GM23338 (cell line): ENCODE measurements around the gene FERMT3. TPM values are rescaled to one million over a fixed set of nuclear protein-coding genes. Genes with fewer than 3 reads are reported as not detected.

Source experiments
- ATAC-seq: fragments of 200-7000 bp; cut with Tn5 transposase; 3 replicates; pipeline ENCODE4 v1.9.1; 2020
- DNase-seq: peaks from one replicate; pipeline ENCODE4 v3.0.0-alpha.2; 2015; ENCODE audit warnings: low spot score
- H2AFZ ChIP-seq: fragments of 200-600 bp; sonication (generic); 2 replicates; pipeline ENCODE4 v1.8.0; 2016; ENCODE audit warnings: antibody characterized with exemption, mild to moderate bottlenecking, moderate library complexity
- H3F3A ChIP-seq: fragments of 200-600 bp; sonication (generic); replicated peaks from 2 replicates; pipeline ENCODE4 v1.8.0; 2017; ENCODE audit warnings: antibody characterized with exemption, mixed run types, low read depth
- H3K27ac ChIP-seq: fragments of 200-600 bp; sonication (generic); 2 replicates; pipeline ENCODE4 v1.6.1; 2016; ENCODE audit warnings: low read depth
- H3K27me3 ChIP-seq: fragments of 200-600 bp; sonication (generic); 2 replicates; pipeline ENCODE4 v1.8.0; 2016; ENCODE audit warnings: mild to moderate bottlenecking, mixed run types, moderate library complexity; ENCODE audit not compliant: insufficient read depth
- H3K36me3 ChIP-seq: fragments of 200-600 bp; sonication (generic); 2 replicates; pipeline ENCODE4 v1.8.0; 2016; ENCODE audit warnings: mild to moderate bottlenecking; ENCODE audit not compliant: insufficient read depth
- H3K4me1 ChIP-seq: fragments of 200-600 bp; sonication (generic); 2 replicates; pipeline ENCODE4 v1.8.0; 2016; ENCODE audit warnings: mild to moderate bottlenecking, moderate library complexity; ENCODE audit not compliant: insufficient read depth
- H3K4me2 ChIP-seq: fragments of 200-600 bp; sonication (generic); 2 replicates; pipeline ENCODE4 v1.7.1; 2017; ENCODE audit warnings: mixed run types
- H3K4me3 ChIP-seq: fragments of 200-600 bp; sonication (generic); 2 replicates; pipeline ENCODE4 v1.6.1; 2016; ENCODE audit warnings: mixed run types
- H3K79me2 ChIP-seq: fragments of 200-600 bp; sonication (generic); replicated peaks from 2 replicates; pipeline ENCODE4 v1.8.0; 2017; ENCODE audit warnings: mild to moderate bottlenecking; ENCODE audit not compliant: insufficient read depth
- H3K9me2 ChIP-seq: fragments of 200-600 bp; sonication (generic); 2 replicates; pipeline ENCODE4 v1.8.0; 2017; ENCODE audit not compliant: insufficient read depth
- H4K20me1 ChIP-seq: fragments of 200-600 bp; sonication (generic); replicated peaks from 2 replicates; pipeline ENCODE4 v1.8.0; 2017; ENCODE audit warnings: mild to moderate bottlenecking; ENCODE audit not compliant: insufficient read depth
- H3K27ac Mint-ChIP-seq: 2 replicates; pipeline ENCODE4 v1.8.0; 2020; ENCODE audit warnings: inconsistent platforms, mild to moderate bottlenecking, moderate library complexity, mixed read lengths
- H3K27me3 Mint-ChIP-seq: 3 replicates; pipeline ENCODE4 v1.8.0; 2022; ENCODE audit warnings: low read depth, mild to moderate bottlenecking, moderate library complexity, mixed read lengths, inconsistent platforms; ENCODE audit not compliant: insufficient read depth, poor library complexity
- H3K36me3 Mint-ChIP-seq: 3 replicates; pipeline ENCODE4 v1.8.0; 2021; ENCODE audit warnings: low read depth, mild to moderate bottlenecking, inconsistent platforms, moderate library complexity, mixed read lengths
- H3K4me1 Mint-ChIP-seq: 3 replicates; pipeline ENCODE4 v1.8.0; 2020; ENCODE audit warnings: mild to moderate bottlenecking, inconsistent platforms, mixed read lengths
- H3K4me3 Mint-ChIP-seq: 3 replicates; pipeline ENCODE4 v1.8.0; 2021; ENCODE audit warnings: moderate library complexity, mild to moderate bottlenecking, inconsistent platforms, mixed read lengths
- H3K9me3 Mint-ChIP-seq: 3 replicates; pipeline ENCODE4 v1.8.0; 2020; ENCODE audit warnings: moderate library complexity, mild to moderate bottlenecking, inconsistent platforms, mixed read lengths
- ETS1 ChIP-seq: IDR thresholded peaks from 2 replicates; pipeline ENCODE4 v1.6.1; 2016; ENCODE audit warnings: antibody characterized with exemption
- EZH2 ChIP-seq: fragments of 200-600 bp; sonication (generic); IDR thresholded peaks from one replicate; pipeline ENCODE4 v1.8.0; 2017; ENCODE audit warnings: antibody characterized with exemption, mild to moderate bottlenecking, low read depth; ENCODE audit not compliant: unreplicated experiment
- EZH2phosphoT487 ChIP-seq: fragments of 200-600 bp; sonication (generic); IDR thresholded peaks from one replicate; pipeline ENCODE4 v1.8.1; 2018; ENCODE audit warnings: antibody characterized with exemption; ENCODE audit not compliant: unreplicated experiment
- JUNB ChIP-seq: IDR thresholded peaks from one replicate; pipeline ENCODE4 v1.6.1; 2016; ENCODE audit warnings: antibody characterized with exemption; ENCODE audit not compliant: unreplicated experiment
- NANOG ChIP-seq: IDR thresholded peaks from 2 replicates; pipeline ENCODE4 v1.6.1; 2016; ENCODE audit warnings: antibody characterized with exemption, borderline replicate concordance
- ZNF114 ChIP-seq: fragments of 250-450 bp; sonication (Bioruptor Pico); IDR thresholded peaks from 2 replicates; pipeline ENCODE4 v1.5.0; 2020; ENCODE audit warnings: mild to moderate bottlenecking, moderate library complexity
- polyA plus RNA-seq: library from polyadenylated mRNA; unstranded; fragments of >200 nt; fragmentation: Nextera tagmentation; extraction: Ambion mirVana; gene quantifications from 2 replicates; pipeline ENCODE4 v1.2.1, GENCODE V29; 2016
- total RNA-seq: library from RNA; depleted of rRNA; stranded (reverse); fragments of >200 nt; shearing (Covaris generic); gene quantifications from 2 replicates; pipeline ENCODE4 v1.2.3, GENCODE V29; 2014
- TF ChIP-seq, protein P1 (sequence below): fragments of 250-450 bp; sonication (Bioruptor Pico); IDR thresholded peaks from 2 replicates; pipeline ENCODE4 v1.5.0; 2020; ENCODE audit warnings: mild to moderate bottlenecking, moderate library complexity
- TF ChIP-seq, protein P2 (sequence below), 2 experiments: fragments of 200-600 bp in 1 of 2; sonication (generic) in 1 of 2; conservative IDR thresholded peaks; 2 replicates each; pipeline versions ENCODE4 v1.5.1 to v1.6.1; 2016 to 2017; ENCODE audit warnings: antibody characterized with exemption in 2 of 2, low read depth in 2 of 2, mild to moderate bottlenecking in 2 of 2, moderate library complexity in 1 of 2
- TF ChIP-seq, protein P3 (sequence below): IDR thresholded peaks from one replicate; pipeline ENCODE4 v1.6.1; 2018; ENCODE audit warnings: antibody characterized with exemption; ENCODE audit not compliant: unreplicated experiment

FERMT3 gene
- total and polyA plus RNA-seq, 2 experiments from 2014 or later = 1.5 to 1.6 TPM

- Mint-ChIP-seq H3K4me3 (no peak overlapping the region), H3K27ac (no peak overlapping the region), H3K4me1 (peaks cover 10% of the 10 kb centered on the region), H3K36me3 (peaks cover 48% of the 10 kb centered on the region), H3K9me3 (no peaks in the 10 kb centered on the region), H3K27me3 (peaks cover 19% of the 10 kb centered on the region)
- DNase-seq (no peak), ATAC-seq (no peak)
- H4K20me1 ChIP-seq = peaks cover 4% of the 10 kb centered on the region
- H3K4me1 ChIP-seq = no peaks in the 10 kb centered on the region
- H3K4me2 ChIP-seq = no peak overlapping the region
- peaks cover 19% of the 10 kb centered on the region for H3K79me2 ChIP-seq
- no peak for TF ChIP-seq JUNB
- no peak for TF ChIP-seq ETS1
- TF ChIP-seq, protein P1, sequence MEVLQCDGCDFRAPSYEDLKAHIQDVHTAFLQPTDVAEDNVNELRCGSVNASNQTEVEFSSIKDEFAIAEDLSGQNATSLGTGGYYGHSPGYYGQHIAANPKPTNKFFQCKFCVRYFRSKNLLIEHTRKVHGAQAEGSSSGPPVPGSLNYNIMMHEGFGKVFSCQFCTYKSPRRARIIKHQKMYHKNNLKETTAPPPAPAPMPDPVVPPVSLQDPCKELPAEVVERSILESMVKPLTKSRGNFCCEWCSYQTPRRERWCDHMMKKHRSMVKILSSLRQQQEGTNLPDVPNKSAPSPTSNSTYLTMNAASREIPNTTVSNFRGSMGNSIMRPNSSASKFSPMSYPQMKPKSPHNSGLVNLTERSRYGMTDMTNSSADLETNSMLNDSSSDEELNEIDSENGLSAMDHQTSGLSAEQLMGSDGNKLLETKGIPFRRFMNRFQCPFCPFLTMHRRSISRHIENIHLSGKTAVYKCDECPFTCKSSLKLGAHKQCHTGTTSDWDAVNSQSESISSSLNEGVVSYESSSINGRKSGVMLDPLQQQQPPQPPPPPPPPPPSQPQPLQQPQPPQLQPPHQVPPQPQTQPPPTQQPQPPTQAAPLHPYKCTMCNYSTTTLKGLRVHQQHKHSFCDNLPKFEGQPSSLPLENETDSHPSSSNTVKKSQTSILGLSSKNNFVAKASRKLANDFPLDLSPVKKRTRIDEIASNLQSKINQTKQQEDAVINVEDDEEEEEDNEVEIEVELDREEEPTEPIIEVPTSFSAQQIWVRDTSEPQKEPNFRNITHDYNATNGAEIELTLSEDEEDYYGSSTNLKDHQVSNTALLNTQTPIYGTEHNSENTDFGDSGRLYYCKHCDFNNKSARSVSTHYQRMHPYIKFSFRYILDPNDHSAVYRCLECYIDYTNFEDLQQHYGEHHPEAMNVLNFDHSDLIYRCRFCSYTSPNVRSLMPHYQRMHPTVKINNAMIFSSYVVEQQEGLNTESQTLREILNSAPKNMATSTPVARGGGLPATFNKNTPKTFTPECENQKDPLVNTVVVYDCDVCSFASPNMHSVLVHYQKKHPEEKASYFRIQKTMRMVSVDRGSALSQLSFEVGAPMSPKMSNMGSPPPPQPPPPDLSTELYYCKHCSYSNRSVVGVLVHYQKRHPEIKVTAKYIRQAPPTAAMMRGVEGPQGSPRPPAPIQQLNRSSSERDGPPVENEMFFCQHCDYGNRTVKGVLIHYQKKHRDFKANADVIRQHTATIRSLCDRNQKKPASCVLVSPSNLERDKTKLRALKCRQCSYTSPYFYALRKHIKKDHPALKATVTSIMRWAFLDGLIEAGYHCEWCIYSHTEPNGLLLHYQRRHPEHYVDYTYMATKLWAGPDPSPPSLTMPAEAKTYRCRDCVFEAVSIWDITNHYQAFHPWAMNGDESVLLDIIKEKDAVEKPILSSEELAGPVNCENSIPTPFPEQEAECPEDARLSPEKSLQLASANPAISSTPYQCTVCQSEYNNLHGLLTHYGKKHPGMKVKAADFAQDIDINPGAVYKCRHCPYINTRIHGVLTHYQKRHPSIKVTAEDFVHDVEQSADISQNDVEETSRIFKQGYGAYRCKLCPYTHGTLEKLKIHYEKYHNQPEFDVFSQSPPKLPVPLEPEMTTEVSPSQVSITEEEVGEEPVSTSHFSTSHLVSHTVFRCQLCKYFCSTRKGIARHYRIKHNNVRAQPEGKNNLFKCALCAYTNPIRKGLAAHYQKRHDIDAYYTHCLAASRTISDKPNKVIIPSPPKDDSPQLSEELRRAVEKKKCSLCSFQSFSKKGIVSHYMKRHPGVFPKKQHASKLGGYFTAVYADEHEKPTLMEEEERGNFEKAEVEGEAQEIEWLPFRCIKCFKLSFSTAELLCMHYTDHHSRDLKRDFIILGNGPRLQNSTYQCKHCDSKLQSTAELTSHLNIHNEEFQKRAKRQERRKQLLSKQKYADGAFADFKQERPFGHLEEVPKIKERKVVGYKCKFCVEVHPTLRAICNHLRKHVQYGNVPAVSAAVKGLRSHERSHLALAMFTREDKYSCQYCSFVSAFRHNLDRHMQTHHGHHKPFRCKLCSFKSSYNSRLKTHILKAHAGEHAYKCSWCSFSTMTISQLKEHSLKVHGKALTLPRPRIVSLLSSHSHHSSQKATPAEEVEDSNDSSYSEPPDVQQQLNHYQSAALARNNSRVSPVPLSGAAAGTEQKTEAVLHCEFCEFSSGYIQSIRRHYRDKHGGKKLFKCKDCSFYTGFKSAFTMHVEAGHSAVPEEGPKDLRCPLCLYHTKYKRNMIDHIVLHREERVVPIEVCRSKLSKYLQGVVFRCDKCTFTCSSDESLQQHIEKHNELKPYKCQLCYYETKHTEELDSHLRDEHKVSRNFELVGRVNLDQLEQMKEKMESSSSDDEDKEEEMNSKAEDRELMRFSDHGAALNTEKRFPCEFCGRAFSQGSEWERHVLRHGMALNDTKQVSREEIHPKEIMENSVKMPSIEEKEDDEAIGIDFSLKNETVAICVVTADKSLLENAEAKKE (CRISPR knock-in tag) = no peak
- TF ChIP-seq, protein P2, sequence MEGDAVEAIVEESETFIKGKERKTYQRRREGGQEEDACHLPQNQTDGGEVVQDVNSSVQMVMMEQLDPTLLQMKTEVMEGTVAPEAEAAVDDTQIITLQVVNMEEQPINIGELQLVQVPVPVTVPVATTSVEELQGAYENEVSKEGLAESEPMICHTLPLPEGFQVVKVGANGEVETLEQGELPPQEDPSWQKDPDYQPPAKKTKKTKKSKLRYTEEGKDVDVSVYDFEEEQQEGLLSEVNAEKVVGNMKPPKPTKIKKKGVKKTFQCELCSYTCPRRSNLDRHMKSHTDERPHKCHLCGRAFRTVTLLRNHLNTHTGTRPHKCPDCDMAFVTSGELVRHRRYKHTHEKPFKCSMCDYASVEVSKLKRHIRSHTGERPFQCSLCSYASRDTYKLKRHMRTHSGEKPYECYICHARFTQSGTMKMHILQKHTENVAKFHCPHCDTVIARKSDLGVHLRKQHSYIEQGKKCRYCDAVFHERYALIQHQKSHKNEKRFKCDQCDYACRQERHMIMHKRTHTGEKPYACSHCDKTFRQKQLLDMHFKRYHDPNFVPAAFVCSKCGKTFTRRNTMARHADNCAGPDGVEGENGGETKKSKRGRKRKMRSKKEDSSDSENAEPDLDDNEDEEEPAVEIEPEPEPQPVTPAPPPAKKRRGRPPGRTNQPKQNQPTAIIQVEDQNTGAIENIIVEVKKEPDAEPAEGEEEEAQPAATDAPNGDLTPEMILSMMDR (conservative IDR thresholded peaks at IDR 0.05; ENCODE audit: low read depth in 2 of 2) = no peak
- no peak for TF ChIP-seq NANOG
- no peak for TF ChIP-seq ZNF114 (CRISPR knock-in tag)
- no peak for TF ChIP-seq EZH2
- no peak for TF ChIP-seq EZH2phosphoT487
- TF ChIP-seq, protein P3, sequence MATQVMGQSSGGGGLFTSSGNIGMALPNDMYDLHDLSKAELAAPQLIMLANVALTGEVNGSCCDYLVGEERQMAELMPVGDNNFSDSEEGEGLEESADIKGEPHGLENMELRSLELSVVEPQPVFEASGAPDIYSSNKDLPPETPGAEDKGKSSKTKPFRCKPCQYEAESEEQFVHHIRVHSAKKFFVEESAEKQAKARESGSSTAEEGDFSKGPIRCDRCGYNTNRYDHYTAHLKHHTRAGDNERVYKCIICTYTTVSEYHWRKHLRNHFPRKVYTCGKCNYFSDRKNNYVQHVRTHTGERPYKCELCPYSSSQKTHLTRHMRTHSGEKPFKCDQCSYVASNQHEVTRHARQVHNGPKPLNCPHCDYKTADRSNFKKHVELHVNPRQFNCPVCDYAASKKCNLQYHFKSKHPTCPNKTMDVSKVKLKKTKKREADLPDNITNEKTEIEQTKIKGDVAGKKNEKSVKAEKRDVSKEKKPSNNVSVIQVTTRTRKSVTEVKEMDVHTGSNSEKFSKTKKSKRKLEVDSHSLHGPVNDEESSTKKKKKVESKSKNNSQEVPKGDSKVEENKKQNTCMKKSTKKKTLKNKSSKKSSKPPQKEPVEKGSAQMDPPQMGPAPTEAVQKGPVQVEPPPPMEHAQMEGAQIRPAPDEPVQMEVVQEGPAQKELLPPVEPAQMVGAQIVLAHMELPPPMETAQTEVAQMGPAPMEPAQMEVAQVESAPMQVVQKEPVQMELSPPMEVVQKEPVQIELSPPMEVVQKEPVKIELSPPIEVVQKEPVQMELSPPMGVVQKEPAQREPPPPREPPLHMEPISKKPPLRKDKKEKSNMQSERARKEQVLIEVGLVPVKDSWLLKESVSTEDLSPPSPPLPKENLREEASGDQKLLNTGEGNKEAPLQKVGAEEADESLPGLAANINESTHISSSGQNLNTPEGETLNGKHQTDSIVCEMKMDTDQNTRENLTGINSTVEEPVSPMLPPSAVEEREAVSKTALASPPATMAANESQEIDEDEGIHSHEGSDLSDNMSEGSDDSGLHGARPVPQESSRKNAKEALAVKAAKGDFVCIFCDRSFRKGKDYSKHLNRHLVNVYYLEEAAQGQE = no peak
- no peaks in the 10 kb centered on the region for H3K9me2 ChIP-seq
- peaks cover 11% of the 10 kb centered on the region for H3K36me3 ChIP-seq
- H3K27ac ChIP-seq = no peak overlapping the region
- no peaks in the 10 kb centered on the region for H3K27me3 ChIP-seq
- no peak overlapping the region for H2AFZ ChIP-seq
- no peaks in the 10 kb centered on the region; the same call in 1 of the 2 replicates for H3F3A ChIP-seq
- H3K4me3 ChIP-seq = no peak overlapping the region
These were observed 49.8 kb downstream of the FERMT3 start for GRCh38 chr11:64256300-64256699.
